HFF-Myc (cell line): Measurements from ENCODE around the gene OR13G1.

Source experiments
- DNase-seq: peaks from one replicate; pipeline ENCODE4 v3.0.0-alpha.2; 2011; ENCODE audit warnings: low read depth; ENCODE audit errors: extremely low read depth
- H3K4me3 ChIP-seq: replicated peaks from 2 replicates; pipeline ENCODE4 v1.5.1; 2011; ENCODE audit warnings: low read depth, mild to moderate bottlenecking, control low read depth, low read length
- CTCF ChIP-seq: IDR thresholded peaks from 2 replicates; pipeline ENCODE4 v1.5.1; 2012; ENCODE audit warnings: mild to moderate bottlenecking, low read depth, low read length, control low read depth; ENCODE audit errors: missing control alignments

The OR13G1 gene

GRCh38 chr1:247680171-247680570, 632 bp upstream of the OR13G1 start:
- TF ChIP-seq CTCF: no peak
- no peak for DNase-seq
- no peak overlapping the region for H3K4me3 ChIP-seq

GRCh38 chr1:247669225-247669624, 10.3 kb downstream of the OR13G1 start:
- TF ChIP-seq CTCF: no peak
- no peak for DNase-seq

GRCh38 chr1:247656221-247656875, 23.2 kb downstream of the OR13G1 start:
- no peak overlapping the region for H3K4me3 ChIP-seq
- no peak for TF ChIP-seq CTCF
- DNase-seq: no peak

More at GRCh38 chr1:247669225-247669624, 10.3 kb downstream of the OR13G1 start:
- no peak overlapping the region for H3K4me3 ChIP-seq

- TF ChIP-seq CTCF: no peak
- DNase-seq: no peak
- no peak overlapping the region for H3K4me3 ChIP-seq
Measured at GRCh38 chr1:247653040-247653439, 26.5 kb downstream of the OR13G1 start.

GRCh38 chr1:247647864-247648263, 31.7 kb downstream of the OR13G1 start:
- no peak for DNase-seq
- TF ChIP-seq CTCF: no peak
- no peak overlapping the region for H3K4me3 ChIP-seq

- H3K4me3 ChIP-seq: no peak overlapping the region
- DNase-seq: no peak
- TF ChIP-seq CTCF: no peak
Measured at GRCh38 chr1:247646867-247647266, 32.7 kb downstream of the OR13G1 start.

- no peak for DNase-seq
- no peak for TF ChIP-seq CTCF
- H3K4me3 ChIP-seq: no peak overlapping the region
Measured at GRCh38 chr1:247642742-247643141, 36.8 kb downstream of the OR13G1 start.
